ENCODE measurements around the gene MAB21L4. TPM values are rescaled to one million over a fixed set of nuclear protein-coding genes. Genes with fewer than 3 reads are reported as not detected.

The MAB21L4 gene
- polyA plus RNA-seq, 6 donors from 2014 or later: not detected

- ATAC-seq (ENCODE audit: low read depth in 2 of 2): no peak
Measured at GRCh38 chr2:240929364-240930095, 33.6 kb upstream of the MAB21L4 start.

GRCh38 chr2:240928476-240929363 lies 32.8 kb upstream of the MAB21L4 start:
- H3K4me1 Mint-ChIP-seq: no peaks in the 10 kb centered on the region
- ATAC-seq (ENCODE audit: low read depth in 2 of 2) (no peak), DNase-seq (no peak)
- no peaks in the 10 kb centered on the region for H3K36me3 Mint-ChIP-seq
- no peak overlapping the region for H3K4me3 Mint-ChIP-seq
- peaks cover 0 to 12% (median 6%) of the 10 kb centered on the region in 3 donors for H3K27me3 Mint-ChIP-seq
- H3K9me3 Mint-ChIP-seq: peaks cover 0 to 7% (median 0%) of the 10 kb centered on the region in 7 donors
- H3K27ac Mint-ChIP-seq: peak overlapping the region in 2 of 6 donors; percentile 18 to 54

More at GRCh38 chr2:240929364-240930095, 33.6 kb upstream of the MAB21L4 start:
- H3K27ac Mint-ChIP-seq: peak overlapping the region in 1 of 6 donors; percentile 54
- no peaks in the 10 kb centered on the region for H3K36me3 Mint-ChIP-seq
- H3K9me3 Mint-ChIP-seq: peaks cover 0 to 7% (median 0%) of the 10 kb centered on the region in 7 donors
- H3K27me3 Mint-ChIP-seq: peaks cover 0 to 12% (median 7%) of the 10 kb centered on the region in 3 donors
- no peaks in the 10 kb centered on the region for H3K4me1 Mint-ChIP-seq
- DNase-seq: no peak
- no peak overlapping the region for H3K4me3 Mint-ChIP-seq

- Mint-ChIP-seq H3K4me1 (no peaks in the 10 kb centered on the region), H3K4me3 (no peak overlapping the region), H3K27ac (no peak overlapping the region), H3K27me3 (peaks cover 0 to 12% (median 6%) of the 10 kb centered on the region in 3 donors), H3K36me3 (no peaks in the 10 kb centered on the region), H3K9me3 (peaks cover 0 to 7% (median 0%) of the 10 kb centered on the region in 7 donors)
- DNase-seq: no peak
- ATAC-seq (ENCODE audit: low read depth in 2 of 2): no peak
Measured at GRCh38 chr2:240927390-240927781, 31.4 kb upstream of the MAB21L4 start.

GRCh38 chr2:240926516-240927389 lies 30.8 kb upstream of the MAB21L4 start:
- ATAC-seq (ENCODE audit: low read depth in 2 of 2) (no peak), DNase-seq (no peak)
- no peak overlapping the region for H3K4me3 Mint-ChIP-seq
- no peaks in the 10 kb centered on the region for H3K36me3 Mint-ChIP-seq
- no peak overlapping the region for H3K27ac Mint-ChIP-seq
- H3K27me3 Mint-ChIP-seq: peaks cover 0 to 12% (median 6%) of the 10 kb centered on the region in 3 donors
- H3K9me3 Mint-ChIP-seq: peaks cover 0 to 7% (median 0%) of the 10 kb centered on the region in 7 donors
- no peaks in the 10 kb centered on the region for H3K4me1 Mint-ChIP-seq

GRCh38 chr2:240925568-240926515 lies 29.9 kb upstream of the MAB21L4 start:
- Mint-ChIP-seq H3K4me1 (no peaks in the 10 kb centered on the region), H3K36me3 (no peaks in the 10 kb centered on the region), H3K27me3 (peaks cover 0 to 12% (median 6%) of the 10 kb centered on the region in 3 donors), H3K4me3 (no peak overlapping the region), H3K27ac (no peak overlapping the region), H3K9me3 (peaks cover 0 to 7% (median 0%) of the 10 kb centered on the region in 7 donors)
- no peak for ATAC-seq (ENCODE audit: low read depth in 2 of 2)
- DNase-seq: no peak

- H3K27me3 Mint-ChIP-seq: peaks cover 0 to 12% (median 6%) of the 10 kb centered on the region in 3 donors
- ATAC-seq (ENCODE audit: low read depth in 2 of 2): no peak
- no peaks in the 10 kb centered on the region for H3K4me1 Mint-ChIP-seq
- H3K36me3 Mint-ChIP-seq: no peaks in the 10 kb centered on the region
- no peak overlapping the region for H3K4me3 Mint-ChIP-seq
- H3K9me3 Mint-ChIP-seq: peaks cover 0 to 7% (median 0%) of the 10 kb centered on the region in 7 donors
- H3K27ac Mint-ChIP-seq: no peak overlapping the region
- DNase-seq: no peak
Measured at GRCh38 chr2:240925191-240925567, 29.2 kb upstream of the MAB21L4 start.

- H3K4me3 Mint-ChIP-seq: no peak overlapping the region
- peaks cover 0 to 6% (median 0%) of the 10 kb centered on the region in 7 donors for H3K9me3 Mint-ChIP-seq
- H3K4me1 Mint-ChIP-seq: no peaks in the 10 kb centered on the region
- H3K27ac Mint-ChIP-seq: no peak overlapping the region
- no peaks in the 10 kb centered on the region for H3K36me3 Mint-ChIP-seq
- ATAC-seq (ENCODE audit: low read depth in 2 of 2) (no peak), DNase-seq (no peak)
- peaks cover 0 to 12% (median under 1%) of the 10 kb centered on the region in 3 donors for H3K27me3 Mint-ChIP-seq
Measured at GRCh38 chr2:240922982-240923537, 27.1 kb upstream of the MAB21L4 start.

- no peak overlapping the region for H3K27ac Mint-ChIP-seq
- no peaks in the 10 kb centered on the region for H3K36me3 Mint-ChIP-seq
- no peak overlapping the region for H3K4me3 Mint-ChIP-seq
- DNase-seq (no peak), ATAC-seq (ENCODE audit: low read depth in 2 of 2) (no peak)
- peaks cover 0 to 12% (median 0%) of the 10 kb centered on the region in 3 donors for H3K27me3 Mint-ChIP-seq
- H3K4me1 Mint-ChIP-seq: peaks cover 0 to under 1% (median 0%) of the 10 kb centered on the region in 3 donors
- peaks cover 0 to 3% (median 0%) of the 10 kb centered on the region in 7 donors for H3K9me3 Mint-ChIP-seq
Measured at GRCh38 chr2:240922245-240922981, 26.5 kb upstream of the MAB21L4 start.

GRCh38 chr2:240921995-240922244 lies 26.0 kb upstream of the MAB21L4 start:
- DNase-seq (no peak), ATAC-seq (ENCODE audit: low read depth in 2 of 2) (no peak)
- Mint-ChIP-seq H3K36me3 (no peaks in the 10 kb centered on the region), H3K27me3 (peaks cover 0 to 16% (median 0%) of the 10 kb centered on the region in 3 donors), H3K4me1 (peaks cover 0 to 4% (median 4%) of the 10 kb centered on the region in 3 donors), H3K27ac (peak overlapping the region in 1 of 6 donors; percentile 44), H3K4me3 (no peak overlapping the region), H3K9me3 (no peaks in the 10 kb centered on the region)

GRCh38 chr2:240921311-240921994 lies 25.5 kb upstream of the MAB21L4 start:
- DNase-seq (no peak), ATAC-seq (ENCODE audit: low read depth in 2 of 2) (no peak)
- Mint-ChIP-seq H3K4me1 (peaks cover 2 to 7% (median 4%) of the 10 kb centered on the region in 3 donors), H3K36me3 (no peaks in the 10 kb centered on the region), H3K27me3 (peaks cover 0 to 21% (median 0%) of the 10 kb centered on the region in 3 donors), H3K27ac (peak overlapping the region in 1 of 6 donors; percentile 44), H3K9me3 (no peaks in the 10 kb centered on the region), H3K4me3 (no peak overlapping the region)

GRCh38 chr2:240920783-240921231 lies 24.9 kb upstream of the MAB21L4 start:
- DNase-seq (no peak), ATAC-seq (ENCODE audit: low read depth in 2 of 2) (no peak)
- no peak overlapping the region for H3K27ac Mint-ChIP-seq
- no peaks in the 10 kb centered on the region for H3K9me3 Mint-ChIP-seq
- H3K4me3 Mint-ChIP-seq: no peak overlapping the region
- H3K36me3 Mint-ChIP-seq: no peaks in the 10 kb centered on the region
- H3K4me1 Mint-ChIP-seq: peaks cover 3 to 7% (median 4%) of the 10 kb centered on the region in 3 donors
- H3K27me3 Mint-ChIP-seq: peaks cover 0 to 23% (median 0%) of the 10 kb centered on the region in 3 donors
